ENCODE data around the gene RSPH1.

Gene RSPH1

GRCh38 chr21:42508371-42508770 is 12.3 kb upstream of the RSPH1 start:
- no peak overlapping the region for H3K4me3 ChIP-seq (ENCODE audit: low read depth, low read length)
- no peak for TF ChIP-seq CTCF (IDR thresholded peaks at IDR 0.05; ENCODE audit: low read depth, low read length, missing control alignments)
- no peak for DNase-seq (ENCODE audit: low read depth)

GRCh38 chr21:42507418-42507817 is 11.4 kb upstream of the RSPH1 start:
- H3K4me3 ChIP-seq (ENCODE audit: low read depth, low read length), result no peak overlapping the region
- TF ChIP-seq CTCF (IDR thresholded peaks at IDR 0.05; ENCODE audit: low read depth, low read length, missing control alignments), result no peak
- no peak for DNase-seq (ENCODE audit: low read depth)

GRCh38 chr21:42505090-42505726 is 9.2 kb upstream of the RSPH1 start:
- TF ChIP-seq CTCF (IDR thresholded peaks at IDR 0.05; ENCODE audit: low read depth, low read length, missing control alignments), result no peak
- no peak overlapping the region for H3K4me3 ChIP-seq (ENCODE audit: low read depth, low read length)
- DNase-seq (ENCODE audit: low read depth), result peak; percentile 70

GRCh38 chr21:42503711-42504110 is 7.7 kb upstream of the RSPH1 start:
- no peak overlapping the region for H3K4me3 ChIP-seq (ENCODE audit: low read depth, low read length)
- TF ChIP-seq CTCF (IDR thresholded peaks at IDR 0.05; ENCODE audit: low read depth, low read length, missing control alignments), result no peak
- no peak for DNase-seq (ENCODE audit: low read depth)

GRCh38 chr21:42500736-42501135 is 4.7 kb upstream of the RSPH1 start:
- no peak for DNase-seq (ENCODE audit: low read depth)
- no peak overlapping the region for H3K4me3 ChIP-seq (ENCODE audit: low read depth, low read length)
- no peak for TF ChIP-seq CTCF (IDR thresholded peaks at IDR 0.05; ENCODE audit: low read depth, low read length, missing control alignments)

- TF ChIP-seq CTCF (IDR thresholded peaks at IDR 0.05; ENCODE audit: low read depth, low read length, missing control alignments), result no peak
- DNase-seq (ENCODE audit: low read depth), result no peak
These were observed 4.2 kb upstream of the RSPH1 start for GRCh38 chr21:42500225-42500624.

GRCh38 chr21:42499444-42500112 is 3.6 kb upstream of the RSPH1 start:
- H3K4me3 ChIP-seq (ENCODE audit: low read depth, low read length), result no peak overlapping the region
- no peak for DNase-seq (ENCODE audit: low read depth)
- no peak for TF ChIP-seq CTCF (IDR thresholded peaks at IDR 0.05; ENCODE audit: low read depth, low read length, missing control alignments)

More at GRCh38 chr21:42500225-42500624, 4.2 kb upstream of the RSPH1 start:
- H3K4me3 ChIP-seq (ENCODE audit: low read depth, low read length), result no peak overlapping the region

All from GM12864 (cell line).